ENCODE measurements around the gene FTL. TPM values are rescaled to one million over a fixed set of nuclear protein-coding genes. Genes with fewer than 3 reads are reported as not detected.

Gene FTL
- total RNA-seq, 1 donor from 2014 or later = 834 TPM

DNA sequence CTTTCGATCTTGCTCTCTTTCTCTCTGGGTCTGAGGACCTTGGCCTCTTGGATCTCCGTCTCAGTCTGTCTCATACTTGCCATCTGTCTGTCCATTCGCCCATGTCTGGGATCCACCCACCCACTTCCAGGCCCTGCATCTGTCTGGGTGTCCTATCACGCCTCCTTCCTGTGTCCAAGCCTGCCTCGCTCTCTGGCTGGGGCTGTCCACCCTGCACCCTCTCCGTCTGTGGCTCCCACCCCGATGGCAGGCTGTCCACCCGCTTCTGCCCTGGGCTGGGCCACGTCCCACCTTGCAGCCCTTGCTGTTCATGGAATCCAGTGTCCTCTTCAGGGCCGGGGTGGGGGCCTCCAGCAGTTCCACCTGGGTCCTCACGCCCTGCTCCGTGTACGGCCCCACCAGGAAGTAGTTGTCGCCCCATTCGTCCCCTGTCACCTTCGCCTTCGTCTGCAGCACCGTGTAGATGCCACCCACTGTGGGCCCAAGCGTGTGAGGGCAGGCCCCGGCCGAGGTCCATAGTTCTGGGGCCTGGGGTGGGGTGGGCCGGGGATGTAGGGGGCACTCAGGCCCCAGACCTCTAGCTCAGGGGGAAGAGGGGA is 26.0 kb downstream of the FTL start:
- Histone ChIP-seq H3K4me1 (peaks cover 64% of the 10 kb centered on the region), H3K27me3 (ENCODE audit: low read depth) (no peaks in the 10 kb centered on the region), H3K9me3 (replicated peaks) (no peaks in the 10 kb centered on the region), H3K27ac (replicated peaks) (peak overlapping the region; percentile 91), H3K36me3 (peaks cover 29% of the 10 kb centered on the region), H3K4me3 (peak overlapping the region; percentile 72)
- TF ChIP-seq, protein P1, sequence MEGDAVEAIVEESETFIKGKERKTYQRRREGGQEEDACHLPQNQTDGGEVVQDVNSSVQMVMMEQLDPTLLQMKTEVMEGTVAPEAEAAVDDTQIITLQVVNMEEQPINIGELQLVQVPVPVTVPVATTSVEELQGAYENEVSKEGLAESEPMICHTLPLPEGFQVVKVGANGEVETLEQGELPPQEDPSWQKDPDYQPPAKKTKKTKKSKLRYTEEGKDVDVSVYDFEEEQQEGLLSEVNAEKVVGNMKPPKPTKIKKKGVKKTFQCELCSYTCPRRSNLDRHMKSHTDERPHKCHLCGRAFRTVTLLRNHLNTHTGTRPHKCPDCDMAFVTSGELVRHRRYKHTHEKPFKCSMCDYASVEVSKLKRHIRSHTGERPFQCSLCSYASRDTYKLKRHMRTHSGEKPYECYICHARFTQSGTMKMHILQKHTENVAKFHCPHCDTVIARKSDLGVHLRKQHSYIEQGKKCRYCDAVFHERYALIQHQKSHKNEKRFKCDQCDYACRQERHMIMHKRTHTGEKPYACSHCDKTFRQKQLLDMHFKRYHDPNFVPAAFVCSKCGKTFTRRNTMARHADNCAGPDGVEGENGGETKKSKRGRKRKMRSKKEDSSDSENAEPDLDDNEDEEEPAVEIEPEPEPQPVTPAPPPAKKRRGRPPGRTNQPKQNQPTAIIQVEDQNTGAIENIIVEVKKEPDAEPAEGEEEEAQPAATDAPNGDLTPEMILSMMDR (IDR thresholded peaks at IDR 0.05; ENCODE audit: borderline replicate concordance) = no peak
- intact Hi-C loops (cut with micrococcal nuclease) = no loop called here
- DNase-seq = no peak

DNA sequence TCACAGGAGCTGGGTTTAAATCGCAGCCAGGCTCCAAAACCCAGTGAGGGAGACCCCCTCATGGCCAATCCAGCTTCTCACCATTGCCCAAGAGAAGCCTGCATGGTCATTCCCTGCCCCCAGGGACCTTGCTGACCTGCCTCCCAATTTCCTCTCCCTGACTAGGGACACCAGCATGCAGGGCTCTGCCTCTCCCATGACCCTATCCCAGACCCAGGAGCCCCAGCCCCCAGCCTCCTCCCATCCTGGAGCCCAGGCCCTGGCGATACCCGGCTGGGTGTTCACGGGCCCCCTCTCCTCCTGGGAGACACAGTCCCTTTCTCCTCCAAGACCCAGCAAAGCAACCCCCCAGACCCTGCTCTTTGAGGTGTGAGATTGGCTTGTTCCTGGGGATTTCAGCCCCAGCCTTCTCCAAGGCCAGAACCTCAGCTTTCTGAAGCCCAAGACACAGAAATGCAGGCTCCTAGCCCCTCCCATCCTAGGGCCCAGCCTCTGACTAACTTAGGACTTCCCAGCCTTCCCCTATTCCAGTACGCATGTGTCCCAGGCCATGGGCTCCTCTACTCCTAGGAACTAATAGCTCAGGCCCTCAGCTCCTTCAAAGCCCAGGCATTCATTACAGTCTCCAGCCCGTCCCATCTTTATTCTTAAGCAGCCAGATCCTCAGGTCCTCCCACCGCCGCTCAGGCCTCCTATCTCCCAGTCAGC is 26.9 kb downstream of the FTL start:
- TF ChIP-seq, protein P1 (IDR thresholded peaks at IDR 0.05; ENCODE audit: borderline replicate concordance) = no peak
- Histone ChIP-seq H3K27ac (replicated peaks) (peak overlapping the region; percentile 91), H3K27me3 (ENCODE audit: low read depth) (no peaks in the 10 kb centered on the region), H3K9me3 (replicated peaks) (no peaks in the 10 kb centered on the region), H3K36me3 (peaks cover 22% of the 10 kb centered on the region), H3K4me1 (peaks cover 64% of the 10 kb centered on the region), H3K4me3 (peak overlapping the region; percentile 72)
- peak; percentile 63 for DNase-seq
- intact Hi-C loops (cut with micrococcal nuclease) = no loop called here

DNA sequence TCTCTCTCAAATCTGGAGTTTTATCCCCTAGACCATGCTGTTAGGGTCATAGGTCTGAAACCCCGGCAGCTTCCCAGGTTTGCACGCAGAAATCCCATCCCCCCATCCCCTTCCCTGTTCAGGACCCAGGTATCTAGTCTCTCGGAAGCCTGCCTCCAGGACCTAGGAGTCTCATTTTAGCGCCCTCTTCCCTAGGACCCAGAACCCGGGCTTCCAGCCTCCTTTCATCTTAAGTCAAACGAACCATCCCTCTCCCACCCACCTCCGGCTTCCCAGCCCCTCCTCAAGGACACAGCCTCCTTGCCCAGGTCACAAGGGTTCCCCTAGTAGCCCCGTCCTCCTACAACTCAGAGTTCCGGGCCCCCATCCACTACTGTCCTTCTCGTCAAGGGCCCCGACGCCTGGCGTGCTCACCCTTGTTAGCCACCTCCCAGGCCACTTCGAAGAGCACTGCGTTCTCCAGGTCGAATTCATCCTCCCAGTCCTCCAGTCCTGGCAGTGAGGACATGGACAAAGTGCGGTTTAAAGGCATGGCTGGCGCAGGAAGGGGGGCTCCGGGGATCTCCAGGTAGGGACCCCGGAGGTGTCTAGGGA is 27.6 kb downstream of the FTL start:
- Histone ChIP-seq H3K4me1 (peaks cover 64% of the 10 kb centered on the region), H3K27ac (replicated peaks) (peak overlapping the region; percentile 91), H3K4me3 (peak overlapping the region; percentile 72), H3K9me3 (replicated peaks) (no peaks in the 10 kb centered on the region), H3K27me3 (ENCODE audit: low read depth) (no peaks in the 10 kb centered on the region), H3K36me3 (peaks cover 16% of the 10 kb centered on the region)
- DNase-seq = no peak
- TF ChIP-seq, protein P1 (IDR thresholded peaks at IDR 0.05; ENCODE audit: borderline replicate concordance) = no peak
- intact Hi-C loops (cut with micrococcal nuclease) = no loop called here

DNA sequence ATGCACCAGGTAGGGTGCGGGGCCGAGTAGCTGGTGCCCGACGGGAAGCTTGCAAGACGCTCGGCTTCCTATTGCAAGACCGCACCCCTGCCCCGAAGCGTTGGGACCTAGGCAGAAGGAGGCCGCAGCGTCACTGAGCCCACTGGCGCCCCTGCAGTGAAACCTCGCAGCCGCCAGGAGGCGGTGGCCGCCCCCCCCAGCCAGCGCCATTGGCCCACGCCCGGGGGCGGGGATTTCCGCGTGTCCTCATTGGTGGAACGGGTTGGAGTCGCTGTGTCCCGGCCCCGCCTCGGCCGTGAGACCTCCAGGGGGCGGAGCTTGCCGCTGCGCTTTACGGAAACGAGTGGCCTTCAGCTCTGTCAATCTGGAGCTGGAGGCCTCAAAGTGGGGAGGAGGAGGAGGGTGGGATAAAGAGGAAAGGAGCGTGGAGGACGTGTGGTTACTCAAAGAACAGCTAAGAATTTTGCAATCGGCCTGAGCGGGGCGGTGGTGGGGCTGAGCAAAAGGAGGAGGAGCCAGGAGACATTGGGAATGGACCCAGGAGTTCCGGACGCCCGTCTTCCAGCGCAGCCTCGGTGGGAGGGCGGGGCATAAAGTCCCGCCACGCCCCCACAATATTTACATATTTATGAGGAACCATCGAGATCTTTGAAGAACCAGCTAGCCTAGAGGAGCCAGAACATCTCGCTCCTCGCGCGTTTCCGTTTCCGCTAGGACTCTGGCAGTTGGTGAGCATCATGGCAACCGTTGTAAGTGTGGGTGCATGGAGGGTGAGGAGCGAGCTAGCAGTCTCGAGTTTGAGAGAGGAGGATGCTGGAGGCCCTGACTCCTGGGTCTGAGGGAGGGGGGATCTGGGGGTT is 28.3 kb downstream of the FTL start, which contains the start of the genes GYS1 and RUVBL2:
TSS of gene GYS1 (minus strand) at position 135 of the 860 bp plus-strand sequence. CDS start 197 bp downstream, outside the sequence.
TSS of gene RUVBL2 (plus strand) at position 713 of the 860 bp plus-strand sequence. CDS start at position 738, 25 bp downstream.
- intact Hi-C loops (cut with micrococcal nuclease) = no loop called here
- DNase-seq = peak; percentile 100
- Histone ChIP-seq H3K9me3 (replicated peaks) (no peaks in the 10 kb centered on the region), H3K27ac (replicated peaks) (peak within 1 kb of the TSS; percentile 91), H3K36me3 (peaks cover 10% of the 10 kb centered on the region), H3K4me1 (peaks cover 59% of the 10 kb centered on the region), H3K4me3 (peak within 1 kb of the TSS; percentile 72), H3K27me3 (ENCODE audit: low read depth) (no peaks in the 10 kb centered on the region)
- TF ChIP-seq, protein P1 (IDR thresholded peaks at IDR 0.05; ENCODE audit: borderline replicate concordance) = peak; percentile 99

DNA sequence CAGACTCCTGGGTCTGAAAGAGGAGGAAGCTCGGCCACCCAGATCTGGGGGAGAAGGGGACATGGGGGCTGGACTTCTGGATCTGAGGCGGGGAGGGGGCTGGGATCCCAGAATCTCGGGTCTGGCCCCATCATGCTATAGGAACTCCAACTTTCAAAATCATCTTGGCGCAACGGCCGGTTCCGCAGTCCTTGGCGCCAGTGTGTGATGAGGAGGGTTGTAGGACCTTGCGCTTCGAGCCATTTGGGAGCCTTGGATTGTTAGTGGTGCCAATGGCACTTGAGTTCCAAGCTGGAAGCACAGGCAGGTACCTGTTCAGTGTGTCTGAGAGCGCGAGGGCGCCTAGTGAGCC is 28.9 kb downstream of the FTL start:
- no peaks in the 10 kb centered on the region for H3K27me3 ChIP-seq (ENCODE audit: low read depth)
- DNase-seq = no peak
- peaks cover 4% of the 10 kb centered on the region for H3K36me3 ChIP-seq
- H3K27ac ChIP-seq (replicated peaks) = peak overlapping the region; percentile 91
- H3K9me3 ChIP-seq (replicated peaks) = no peaks in the 10 kb centered on the region
- TF ChIP-seq, protein P1 (IDR thresholded peaks at IDR 0.05; ENCODE audit: borderline replicate concordance) = no peak
- intact Hi-C loops (cut with micrococcal nuclease) = no loop called here
- peak overlapping the region; percentile 72 for H3K4me3 ChIP-seq
- peaks cover 57% of the 10 kb centered on the region for H3K4me1 ChIP-seq

All from left ventricle myocardium inferior (tissue), 1 donor.